HG03139 (cell line): ENCODE measurements around the gene TAL2.
"Not testable (repeated sequence)": the region's sequence is repeated elsewhere in the genome, so short reads cannot be mapped to it uniquely, and the experiment has no call there.

ENCODE experiments used
- ATAC-seq: cut with Tn5 transposase; IDR thresholded peaks from one replicate; pipeline ENCODE4 v1.9.1; 2021; ENCODE audit not compliant: unreplicated experiment

Gene TAL2

DNA sequence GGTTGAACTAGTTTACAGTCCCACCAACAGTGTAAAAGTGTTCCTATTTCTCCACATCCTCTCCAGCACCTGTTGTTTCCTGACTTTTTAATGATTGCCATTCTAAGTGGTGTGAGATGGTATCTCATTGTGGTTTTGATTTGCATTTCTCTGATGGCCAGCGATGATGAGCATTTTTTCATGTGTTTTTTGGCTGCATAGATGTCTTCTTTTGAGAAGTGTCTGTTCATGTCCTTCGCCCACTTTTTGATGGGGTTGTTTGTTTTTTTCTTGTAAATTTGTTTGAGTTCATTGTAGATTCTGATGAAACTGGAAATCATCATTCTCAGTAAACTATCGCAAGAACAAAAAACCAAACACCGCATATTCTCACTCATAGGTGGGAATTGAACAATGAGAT lies 41.4 kb downstream of the TAL2 start:
- ATAC-seq = not testable (repeated sequence)

DNA sequence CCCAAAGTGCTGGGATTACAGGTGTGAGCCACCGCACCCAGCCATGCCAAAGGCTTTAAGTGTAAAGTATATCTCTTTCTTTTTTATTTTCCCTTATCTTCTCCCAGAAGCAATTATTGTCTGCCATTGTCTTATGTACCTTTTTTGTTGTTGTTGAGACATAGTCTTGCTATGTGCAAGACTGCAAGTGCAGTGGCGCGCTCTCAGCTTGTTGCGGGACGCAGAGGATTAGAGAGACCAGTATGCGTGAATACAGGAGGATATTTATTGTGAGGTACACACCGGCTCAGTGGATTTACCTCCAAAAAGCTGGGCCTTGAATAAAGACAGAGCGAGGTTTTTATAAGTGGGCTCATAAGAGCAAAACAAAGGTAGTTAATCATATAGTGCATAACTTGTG lies 43.9 kb downstream of the TAL2 start:
- ATAC-seq = no peak

DNA sequence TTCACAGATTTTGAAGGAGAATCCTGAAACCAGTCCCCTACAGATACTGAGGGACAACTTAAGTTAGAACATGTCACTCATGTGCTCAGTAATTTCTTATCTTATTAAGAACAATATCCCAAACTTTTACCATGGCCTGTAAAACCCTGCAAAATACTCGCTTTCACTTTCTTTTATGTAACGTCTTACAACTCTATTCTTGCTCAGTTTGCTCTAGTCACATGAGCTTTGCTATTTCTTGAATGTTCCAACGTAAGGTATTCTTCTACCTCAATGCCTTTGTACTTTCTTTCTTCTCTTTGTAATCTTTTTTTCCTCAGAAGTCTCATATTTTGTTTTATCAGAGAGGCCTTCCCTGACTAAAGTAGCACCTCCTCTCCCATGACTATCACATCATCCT lies 46.1 kb downstream of the TAL2 start:
- ATAC-seq = no peak

DNA sequence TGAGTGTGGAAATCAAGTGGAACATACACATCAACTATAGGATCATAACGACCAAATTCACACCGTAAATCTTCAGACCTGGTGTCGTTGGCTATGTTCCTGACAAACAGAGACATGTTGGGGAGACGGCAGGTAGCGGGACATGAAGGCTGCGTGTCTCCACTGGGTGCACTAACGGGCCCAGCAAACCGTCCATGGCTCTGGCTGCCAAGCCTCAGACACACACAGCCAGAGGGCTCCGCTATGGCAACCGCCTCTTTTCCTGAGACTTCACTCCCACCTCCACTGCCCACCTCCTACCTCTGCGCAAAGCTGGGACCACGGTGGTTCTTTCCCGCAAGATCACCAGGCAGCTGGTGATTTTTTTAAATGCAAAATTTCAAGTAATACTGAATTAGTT lies 48.4 kb downstream of the TAL2 start:
- ATAC-seq = no peak

DNA sequence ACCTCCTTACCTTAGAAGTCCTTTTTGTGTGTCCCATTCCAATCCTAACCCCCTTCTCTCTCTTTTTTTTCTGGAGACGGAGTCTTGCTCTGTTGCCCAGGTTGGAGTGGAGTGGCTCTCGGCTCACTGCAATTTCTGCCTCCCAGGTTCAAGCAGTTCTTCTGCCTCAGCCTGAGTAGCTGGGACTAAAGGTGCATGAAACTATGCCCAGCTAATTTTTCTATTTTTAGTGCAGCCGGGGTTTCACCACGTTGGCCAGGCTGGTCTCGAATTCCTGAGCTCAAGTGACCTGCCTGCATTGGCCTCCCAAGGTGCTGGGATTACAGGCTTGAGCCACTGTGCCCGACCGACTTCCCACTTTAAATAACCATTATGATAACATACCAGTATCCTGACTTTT lies 49.6 kb downstream of the TAL2 start:
- ATAC-seq = no peak

DNA sequence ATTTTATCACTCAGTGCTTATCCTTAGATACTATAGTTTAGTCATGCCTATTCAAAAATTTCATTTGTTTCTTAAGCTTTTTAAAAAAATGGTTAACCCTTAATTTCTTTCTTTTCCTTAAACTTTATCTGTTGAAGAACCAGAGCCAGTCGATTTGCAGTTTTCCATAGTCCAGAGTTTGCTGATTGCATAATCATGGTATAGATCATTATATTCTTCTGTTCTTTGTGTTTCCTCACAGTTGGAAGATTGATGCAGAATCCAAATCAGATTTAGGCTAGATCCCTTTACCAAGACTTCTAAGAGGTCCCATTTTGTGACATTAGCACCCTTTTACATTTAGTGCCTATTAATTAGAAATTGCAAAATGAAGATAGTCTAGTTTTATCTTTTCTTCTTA lies 50.0 kb downstream of the TAL2 start:
- no peak for ATAC-seq
